Keratinocyte (primary cell): ENCODE data around the gene USP46. TPM values are rescaled to one million over a fixed set of nuclear protein-coding genes. Genes with fewer than 3 reads are reported as not detected.

Experiments used
- DNase-seq: peaks from one replicate; pipeline ENCODE4 v3.0.0-alpha.2; 2011; ENCODE audit warnings: low read depth, missing footprints, low spot score
- FAIRE-seq: peaks from 2 replicates; lab custom pipeline; 2011; peaks lifted over from hg19 to GRCh38; lab: Jason Lieb, UNC
- H2AFZ ChIP-seq: 2 replicates; pipeline ENCODE4 v1.6.0; 2012; ENCODE audit warnings: low read length, control low read depth, inconsistent platforms; ENCODE audit not compliant: control insufficient read depth
- H3K27ac ChIP-seq: 2 replicates; pipeline ENCODE4 v1.5.1; 2011; ENCODE audit warnings: low read length; ENCODE audit not compliant: control insufficient read depth, insufficient read depth
- H3K27me3 ChIP-seq: 3 replicates; pipeline ENCODE4 v1.6.0; 2011; ENCODE audit warnings: low read length; ENCODE audit not compliant: control insufficient read depth, insufficient read depth; ENCODE audit errors: extremely low read depth
- H3K36me3 ChIP-seq, 2 experiments: 2 replicates in 1 of 2; 3 replicates in 1 of 2; pipeline ENCODE4 v1.5.1; 2011; ENCODE audit warnings: low read length in 2 of 2, mild to moderate bottlenecking in 1 of 2; ENCODE audit not compliant: control insufficient read depth in 2 of 2, insufficient read depth in 2 of 2; ENCODE audit errors: extremely low read depth in 1 of 2
- H3K4me1 ChIP-seq: 3 replicates; pipeline ENCODE4 v1.5.1; 2011; ENCODE audit warnings: low read length; ENCODE audit not compliant: control insufficient read depth, insufficient read depth; ENCODE audit errors: extremely low read depth
- H3K4me2 ChIP-seq: 3 replicates; pipeline ENCODE4 v1.6.0; 2011; ENCODE audit warnings: low read depth, low read length; ENCODE audit not compliant: control insufficient read depth, insufficient read depth; ENCODE audit errors: extremely low read depth
- H3K4me3 ChIP-seq, 3 experiments: fragments of 200-600 bp in 1 of 3; sonication (generic) in 1 of 3; 2 replicates in 2 of 3; 3 replicates in 1 of 3; pipeline ENCODE4 v1.5.1; 2011 to 2016; ENCODE audit warnings: low read length in 3 of 3, mild to moderate bottlenecking in 3 of 3, control low read depth in 2 of 3, inconsistent platforms in 1 of 3, low read depth in 1 of 3, mixed read lengths in 1 of 3, mixed run types in 1 of 3, moderate library complexity in 1 of 3; ENCODE audit not compliant: control insufficient read depth in 2 of 3, insufficient read depth in 2 of 3; ENCODE audit errors: extremely low read depth in 1 of 3
- H3K79me2 ChIP-seq: 2 replicates; pipeline ENCODE4 v1.6.0; 2012; ENCODE audit warnings: low read length; ENCODE audit not compliant: control insufficient read depth, insufficient read depth
- H3K9ac ChIP-seq: 3 replicates; pipeline ENCODE4 v1.6.0; 2011; ENCODE audit warnings: low read length; ENCODE audit not compliant: control insufficient read depth, insufficient read depth; ENCODE audit errors: extremely low read depth
- H3K9me1 ChIP-seq: 3 replicates; pipeline ENCODE4 v1.6.0; 2011; ENCODE audit warnings: low read length; ENCODE audit not compliant: control insufficient read depth, insufficient read depth; ENCODE audit errors: extremely low read depth
- H3K9me3 ChIP-seq: 2 replicates; pipeline ENCODE4 v1.5.1; 2012; ENCODE audit warnings: low read depth, low read length; ENCODE audit not compliant: control insufficient read depth
- H4K20me1 ChIP-seq: 3 replicates; pipeline ENCODE4 v1.6.0; 2011; ENCODE audit warnings: low read length; ENCODE audit not compliant: control insufficient read depth, insufficient read depth; ENCODE audit errors: extremely low read depth
- EZH2 ChIP-seq: IDR thresholded peaks from one replicate; pipeline ENCODE4 v1.6.1; 2012; ENCODE audit warnings: inconsistent platforms, mild to moderate bottlenecking, low read length, moderate library complexity
- dilution Hi-C: fragments of 300-500 bp; cut with MboI; formaldehyde crosslinking; loops from one replicate; pipeline ENCODE4 v1.7.0; 2020; ENCODE audit warnings: low sequenced_read_pairs; ENCODE audit not compliant: extremely low pct_ligation_motif_present
- polyA plus RNA-seq, 5 experiments: library from polyadenylated mRNA; depleted of rRNA in 3 of 5; stranded (reverse) in 3 of 5; stranded (forward) in 1 of 5; unstranded in 1 of 5; fragments of >200 nt; gene quantifications; 1 replicate in 1 of 5; 2 replicates in 3 of 5; 3 replicates in 1 of 5; pipeline versions ENCODE4 v1.2.1 to v1.2.3, GENCODE V29; 2011 to 2012; ENCODE audit warnings: missing spikeins in 2 of 5, low read depth in 1 of 5, low replicate concordance in 1 of 5
- TF ChIP-seq, protein P1 (sequence below), 3 experiments: IDR thresholded peaks in 1 of 3; conservative IDR thresholded peaks in 1 of 3; optimal IDR thresholded peaks in 1 of 3; 2 replicates in 2 of 3; 3 replicates in 1 of 3; pipeline versions ENCODE3 to v1.5.1; 2011; ENCODE audit warnings: low read length in 3 of 3, mild to moderate bottlenecking in 3 of 3, moderate library complexity in 2 of 3, control low read depth in 1 of 3, inconsistent platforms in 1 of 3; ENCODE audit not compliant: insufficient read depth in 2 of 3; ENCODE audit errors: extremely low read depth in 1 of 3

Gene USP46
- polyA plus RNA-seq, 1 donor (not counting 4 experiments of a cell fraction or from before 2014, with no cell fraction given) = 20.4 TPM

- no peaks in the 10 kb centered on the region for H3K27me3 ChIP-seq
- H3K79me2 ChIP-seq = peaks cover 39% of the 10 kb centered on the region
- H3K4me2 ChIP-seq = no peak overlapping the region
- dilution Hi-C loops = no loop called here
- TF ChIP-seq, protein P1, sequence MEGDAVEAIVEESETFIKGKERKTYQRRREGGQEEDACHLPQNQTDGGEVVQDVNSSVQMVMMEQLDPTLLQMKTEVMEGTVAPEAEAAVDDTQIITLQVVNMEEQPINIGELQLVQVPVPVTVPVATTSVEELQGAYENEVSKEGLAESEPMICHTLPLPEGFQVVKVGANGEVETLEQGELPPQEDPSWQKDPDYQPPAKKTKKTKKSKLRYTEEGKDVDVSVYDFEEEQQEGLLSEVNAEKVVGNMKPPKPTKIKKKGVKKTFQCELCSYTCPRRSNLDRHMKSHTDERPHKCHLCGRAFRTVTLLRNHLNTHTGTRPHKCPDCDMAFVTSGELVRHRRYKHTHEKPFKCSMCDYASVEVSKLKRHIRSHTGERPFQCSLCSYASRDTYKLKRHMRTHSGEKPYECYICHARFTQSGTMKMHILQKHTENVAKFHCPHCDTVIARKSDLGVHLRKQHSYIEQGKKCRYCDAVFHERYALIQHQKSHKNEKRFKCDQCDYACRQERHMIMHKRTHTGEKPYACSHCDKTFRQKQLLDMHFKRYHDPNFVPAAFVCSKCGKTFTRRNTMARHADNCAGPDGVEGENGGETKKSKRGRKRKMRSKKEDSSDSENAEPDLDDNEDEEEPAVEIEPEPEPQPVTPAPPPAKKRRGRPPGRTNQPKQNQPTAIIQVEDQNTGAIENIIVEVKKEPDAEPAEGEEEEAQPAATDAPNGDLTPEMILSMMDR (optimal IDR thresholded peaks at IDR 0.05 in 1 of 3, IDR thresholded peaks at IDR 0.05 in 1 of 3, conservative IDR thresholded peaks at IDR 0.05 in 1 of 3; ENCODE audit: extremely low read depth in 1 of 3, insufficient read depth in 2 of 3, low read length in 3 of 3) = no peak
- TF ChIP-seq EZH2 = no peak
- no peaks in the 10 kb centered on the region for H3K4me1 ChIP-seq
- DNase-seq (no peak), FAIRE-seq (no peak)
- H3K9ac ChIP-seq = no peak overlapping the region
- H3K27ac ChIP-seq = no peak overlapping the region
- H4K20me1 ChIP-seq = peaks cover 3% of the 10 kb centered on the region
- no peak overlapping the region for H2AFZ ChIP-seq
- H3K4me3 ChIP-seq = no peak overlapping the region
- H3K9me3 ChIP-seq = no peaks in the 10 kb centered on the region
- H3K9me1 ChIP-seq = no peaks in the 10 kb centered on the region
- H3K36me3 ChIP-seq = no peaks in the 10 kb centered on the region
These were observed 24.0 kb downstream of the USP46 start for GRCh38 chr4:52635130-52635529.

DNA sequence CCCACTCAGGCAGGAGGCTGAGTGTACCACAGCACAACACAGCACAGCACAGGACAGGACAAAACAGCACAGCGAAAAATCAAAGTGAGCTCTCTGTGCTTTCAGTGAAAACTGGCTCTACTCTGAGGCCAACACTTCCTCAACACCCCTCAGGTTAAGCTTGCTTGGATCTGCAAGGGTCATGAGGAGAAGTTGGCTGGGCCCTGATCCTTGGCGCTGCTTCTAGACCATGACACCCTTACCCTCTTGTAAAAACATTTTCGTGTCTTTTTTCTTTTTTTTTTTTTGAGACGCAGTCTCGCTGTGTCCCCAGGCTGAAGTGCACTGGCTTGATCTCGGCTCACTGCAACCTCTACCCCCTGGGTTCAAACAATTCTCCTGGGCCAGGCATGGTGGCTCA, 25.3 kb downstream of the USP46 start:
- no peaks in the 10 kb centered on the region for H3K9me3 ChIP-seq
- H3K27ac ChIP-seq = no peak overlapping the region
- peaks cover 0 to 1% of the 10 kb centered on the region in 2 experiments for H3K36me3 ChIP-seq
- H2AFZ ChIP-seq = no peak overlapping the region
- dilution Hi-C loops = no loop called here
- no peak for FAIRE-seq
- H3K9ac ChIP-seq = no peak overlapping the region
- no peak overlapping the region for H3K4me2 ChIP-seq
- no peaks in the 10 kb centered on the region for H3K4me1 ChIP-seq
- H3K4me3 ChIP-seq = no peak overlapping the region
- H3K27me3 ChIP-seq = no peaks in the 10 kb centered on the region
- H3K79me2 ChIP-seq = peaks cover 28% of the 10 kb centered on the region
- TF ChIP-seq, protein P1 (optimal IDR thresholded peaks at IDR 0.05 in 1 of 3, IDR thresholded peaks at IDR 0.05 in 1 of 3, conservative IDR thresholded peaks at IDR 0.05 in 1 of 3; ENCODE audit: extremely low read depth in 1 of 3, insufficient read depth in 2 of 3, low read length in 3 of 3) = no peak
- TF ChIP-seq EZH2 = no peak
- no peaks in the 10 kb centered on the region for H3K9me1 ChIP-seq
- H4K20me1 ChIP-seq = peaks cover 3% of the 10 kb centered on the region
- no peak for DNase-seq
